ENCODE measurements around the gene EYS. TPM values are rescaled to one million over a fixed set of nuclear protein-coding genes. Genes with fewer than 3 reads are reported as not detected.
"Not testable (repeated sequence)": the region's sequence is repeated elsewhere in the genome, so short reads cannot be mapped to it uniquely, and the experiment has no call there.

Gene EYS
- total RNA-seq, 1 experiment from 2014 or later = 0.98 TPM

- DNase-seq (ENCODE audit: low read depth) = no peak
Measured at GRCh38 chr6:65452333-65452732, 254.7 kb downstream of the EYS start.

DNA sequence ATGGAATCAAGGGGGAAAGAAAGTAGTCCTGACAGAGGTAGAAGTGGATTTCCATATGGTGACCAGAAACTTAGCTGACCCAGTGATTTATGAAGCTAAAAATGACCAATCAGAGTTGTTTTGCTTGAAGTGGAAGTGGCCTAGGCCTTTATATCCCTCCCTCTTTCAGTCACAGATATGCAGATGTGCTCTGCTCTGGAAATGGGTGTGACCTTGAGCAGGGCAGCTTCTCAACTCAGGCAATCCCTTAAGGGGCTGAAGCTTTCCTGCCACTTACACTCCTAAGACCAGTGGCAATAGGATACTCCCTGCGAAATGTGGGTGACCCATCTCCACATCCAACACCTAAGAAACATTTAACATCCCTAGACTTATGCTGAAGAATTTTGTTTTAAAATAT lies 256.6 kb downstream of the EYS start:
- no peak for DNase-seq (ENCODE audit: low read depth)

DNA sequence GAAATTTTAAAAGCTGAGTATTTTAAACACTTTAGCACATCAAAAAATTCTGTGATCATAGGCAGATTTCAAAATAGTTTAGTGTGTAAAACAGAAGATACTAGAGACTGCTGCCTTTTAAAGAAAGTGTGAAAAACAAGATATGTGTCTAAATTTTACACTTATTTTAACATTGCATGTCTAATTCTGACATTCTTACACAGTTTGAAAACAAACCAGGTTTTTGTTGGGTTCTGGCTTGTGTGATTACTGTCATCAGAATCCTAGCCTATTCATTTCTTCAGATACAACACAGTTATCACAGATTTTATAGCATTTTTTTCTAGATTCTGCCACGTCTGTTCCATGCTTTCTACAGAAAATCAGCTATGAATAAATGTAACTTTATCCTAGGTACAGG lies 257.1 kb downstream of the EYS start:
- DNase-seq (ENCODE audit: low read depth) = no peak

- DNase-seq (ENCODE audit: low read depth) = no peak
Measured at GRCh38 chr6:65448866-65449265, 258.2 kb downstream of the EYS start.

GRCh38 chr6:65436281-65436680 lies 270.7 kb downstream of the EYS start:
- DNase-seq (ENCODE audit: low read depth) = no peak

DNA sequence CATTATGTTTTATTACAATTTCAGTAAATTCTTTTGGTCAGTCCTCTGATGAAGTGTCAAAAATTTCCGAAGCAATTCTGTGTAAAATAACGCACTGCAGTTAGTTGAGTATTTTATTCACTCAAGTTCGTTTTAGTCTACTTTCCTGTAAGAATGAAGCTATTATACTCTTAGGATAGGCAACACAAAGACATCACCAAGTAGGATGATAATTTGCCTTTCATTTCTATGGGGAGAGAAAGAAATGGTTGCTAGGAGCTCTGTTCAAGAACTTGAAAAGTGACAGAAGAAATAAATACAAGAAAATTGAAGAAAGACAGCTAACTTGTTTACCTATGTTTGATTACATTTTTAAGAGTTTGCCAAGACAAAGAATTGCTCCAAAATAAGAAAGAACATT lies 290.4 kb downstream of the EYS start:
- DNase-seq (ENCODE audit: low read depth) = no peak

DNA sequence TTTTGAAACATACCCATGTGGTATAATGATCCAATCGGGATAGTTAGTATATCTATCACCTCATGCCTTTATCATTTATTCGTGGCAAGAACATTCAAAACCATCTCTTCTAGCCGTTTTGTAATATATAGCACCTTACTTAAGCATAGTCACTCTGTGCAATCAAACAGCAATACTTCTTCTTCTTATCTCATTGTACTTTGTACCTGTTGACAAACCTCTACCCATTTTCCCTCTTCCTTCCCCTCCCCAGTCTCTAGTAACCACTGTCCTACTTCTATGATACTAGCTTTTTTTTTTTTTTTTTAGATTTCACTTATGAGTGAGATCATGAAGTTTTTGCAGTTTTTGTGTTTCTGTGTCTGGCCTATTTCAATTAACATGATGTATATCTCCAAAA lies 296.7 kb downstream of the EYS start:
- no peak for DNase-seq (ENCODE audit: low read depth)

DNA sequence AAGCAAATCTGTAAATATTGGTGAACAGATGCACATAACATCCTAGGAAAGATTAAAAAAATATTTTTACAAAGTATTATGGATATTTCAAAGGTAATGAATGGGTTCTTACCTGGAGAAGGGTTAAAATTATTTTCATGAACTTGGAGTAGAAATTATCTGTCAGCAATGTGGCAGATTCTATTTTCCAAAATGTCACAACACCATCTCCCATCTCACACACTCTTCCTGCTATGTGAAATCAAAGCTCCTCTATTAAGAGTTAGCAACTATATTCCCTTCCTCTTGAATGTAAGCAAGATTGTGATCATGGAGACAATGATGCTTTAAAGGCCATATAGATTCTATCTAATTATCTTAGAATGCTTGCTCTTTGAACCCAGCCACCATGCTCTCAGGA lies 304.5 kb downstream of the EYS start:
- no peak for DNase-seq (ENCODE audit: low read depth)

DNA sequence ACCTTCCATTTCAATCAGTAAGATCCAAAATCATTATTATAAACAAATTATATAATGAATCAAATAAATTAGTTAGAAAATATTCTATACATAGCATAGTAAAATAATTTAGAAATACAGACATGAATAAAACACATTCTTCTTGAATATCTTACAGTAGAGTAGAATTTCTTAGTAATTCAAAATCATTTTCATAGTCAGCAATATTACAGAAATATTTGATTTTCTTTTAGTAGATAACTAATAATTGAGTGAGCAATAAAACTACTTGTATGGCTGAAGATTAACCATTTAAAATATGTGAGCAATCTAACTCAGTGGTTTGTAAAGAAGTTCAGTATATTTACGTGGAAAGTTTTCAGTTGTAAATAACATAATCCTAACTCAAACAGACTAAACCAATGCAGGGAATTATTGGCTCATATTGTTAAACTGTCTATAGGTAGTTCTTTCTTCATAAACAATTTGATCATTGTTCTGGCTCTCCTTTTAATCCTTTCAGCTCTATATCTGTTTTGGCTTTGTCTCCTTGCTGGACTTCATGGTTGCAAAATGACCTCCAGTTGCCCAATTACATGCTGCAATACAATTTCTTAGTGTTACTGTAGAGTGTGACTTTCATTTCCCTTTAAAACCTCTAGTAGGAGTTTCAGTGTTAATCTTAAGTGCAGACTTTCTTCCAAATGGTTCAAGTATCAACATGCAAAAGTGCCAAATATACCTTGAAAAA lies 307.5 kb downstream of the EYS start:
- DNase-seq (ENCODE audit: low read depth) = no peak

GRCh38 chr6:65398851-65399250 lies 308.2 kb downstream of the EYS start:
- DNase-seq (ENCODE audit: low read depth) = no peak

DNA sequence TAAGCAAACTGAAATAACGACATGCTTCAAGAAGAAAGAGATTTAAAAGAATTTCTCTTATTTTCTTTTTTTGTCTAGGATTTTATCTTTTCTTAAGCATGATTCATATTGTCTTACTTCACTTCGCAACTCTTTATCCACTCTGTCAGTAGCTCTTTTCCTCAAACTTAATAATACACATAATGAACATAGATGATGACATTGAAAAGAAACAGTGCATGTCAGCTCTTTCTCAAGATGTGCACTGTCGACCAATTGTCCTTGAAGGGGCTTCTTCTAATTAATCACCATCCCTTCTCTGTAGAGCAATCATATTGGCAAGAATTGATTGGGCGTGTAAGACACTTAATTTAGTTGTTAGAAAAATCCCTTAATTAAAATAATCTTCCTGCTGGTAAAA lies 356.5 kb downstream of the EYS start:
- no peak for DNase-seq (ENCODE audit: low read depth)

DNA sequence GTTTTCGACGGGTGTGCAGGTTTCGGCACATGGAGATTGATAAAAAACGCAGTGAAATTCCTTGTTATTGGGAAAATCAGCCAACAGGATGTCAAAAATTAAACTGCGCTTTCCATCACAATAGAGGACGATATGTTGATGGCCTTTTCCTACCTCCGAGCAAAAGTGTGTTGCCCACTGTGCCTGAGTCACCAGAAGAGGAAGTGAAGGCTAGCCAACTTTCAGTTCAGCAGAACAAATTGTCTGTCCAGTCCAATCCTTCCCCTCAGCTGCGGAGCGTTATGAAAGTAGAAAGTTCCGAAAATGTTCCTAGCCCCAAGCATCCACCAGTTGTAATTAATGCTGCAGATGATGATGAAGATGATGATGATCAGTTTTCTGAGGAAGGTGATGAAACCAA lies 404.4 kb downstream of the EYS start:
- not testable (repeated sequence) for DNase-seq (ENCODE audit: low read depth)

DNA sequence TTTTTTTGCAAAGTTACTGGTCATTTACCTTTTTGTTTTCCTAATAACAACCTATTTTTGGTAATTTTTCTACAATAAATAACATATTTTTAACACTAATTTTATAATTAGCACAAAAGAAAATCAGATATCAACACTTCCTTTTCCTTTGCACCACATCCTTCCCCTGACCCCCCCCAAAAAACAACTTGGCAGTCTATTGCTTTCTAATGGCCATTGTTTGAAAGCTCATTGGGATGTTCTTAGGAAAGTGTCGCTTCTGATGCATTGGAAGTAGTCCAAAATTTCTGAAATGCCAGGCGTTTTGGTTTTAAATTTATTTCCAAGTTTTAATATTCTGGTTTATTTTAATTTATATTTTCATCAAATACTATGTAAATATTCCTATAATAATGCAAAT lies 407.8 kb downstream of the EYS start:
- DNase-seq (ENCODE audit: low read depth) = no peak

GRCh38 chr6:65295812-65296211 lies 411.2 kb downstream of the EYS start:
- no peak for DNase-seq (ENCODE audit: low read depth)

DNA sequence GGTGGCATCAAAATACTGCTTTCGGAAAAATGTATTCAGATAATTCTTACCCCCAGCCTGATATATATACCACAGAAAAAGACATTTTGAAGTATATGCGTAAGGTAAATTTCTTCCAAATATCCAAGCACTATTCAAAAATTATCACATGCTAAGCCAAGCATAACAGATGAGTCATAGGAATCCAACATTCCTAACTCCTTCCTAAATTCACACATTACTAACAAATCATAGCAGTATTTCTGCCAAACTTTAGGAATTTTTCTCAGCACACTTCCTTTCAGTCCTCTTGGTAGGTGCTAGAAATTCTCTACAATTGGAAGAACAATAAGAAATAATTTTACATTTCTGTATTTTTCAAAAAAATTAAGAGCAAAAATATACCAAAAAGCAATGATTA lies 417.5 kb downstream of the EYS start:
- DNase-seq (ENCODE audit: low read depth) = no peak

- no peak for DNase-seq (ENCODE audit: low read depth)
Measured at GRCh38 chr6:65285275-65285674, 421.8 kb downstream of the EYS start.

DNA sequence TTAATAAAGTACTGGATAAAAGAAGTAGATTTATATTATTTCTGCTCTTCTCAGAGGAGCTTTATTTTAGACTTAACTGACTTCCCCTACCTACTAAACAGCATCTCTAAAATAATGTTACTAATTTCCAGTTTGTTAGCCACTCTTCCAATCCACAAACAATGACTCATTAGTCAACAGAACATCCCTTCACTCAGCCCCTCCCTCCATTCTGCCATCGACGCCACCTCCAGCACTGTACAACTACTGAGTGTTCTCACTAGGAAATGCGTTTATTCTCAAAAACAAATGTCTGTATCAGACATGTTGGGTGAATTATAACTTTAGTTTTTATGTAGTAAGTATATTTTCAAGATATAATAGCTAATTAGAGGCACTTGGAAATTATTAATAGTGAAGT lies 427.0 kb downstream of the EYS start:
- DNase-seq (ENCODE audit: low read depth) = no peak

GRCh38 chr6:65262241-65262640 lies 444.8 kb downstream of the EYS start:
- no peak for DNase-seq (ENCODE audit: low read depth)

GRCh38 chr6:65259982-65260381 lies 447.0 kb downstream of the EYS start:
- DNase-seq (ENCODE audit: low read depth) = no peak

- DNase-seq (ENCODE audit: low read depth) = peak; percentile 0
Measured at GRCh38 chr6:65259059-65259458, 448.0 kb downstream of the EYS start.

- no peak for DNase-seq (ENCODE audit: low read depth)
Measured at GRCh38 chr6:65253041-65253440, 454.0 kb downstream of the EYS start.

- DNase-seq (ENCODE audit: low read depth) = no peak
Measured at GRCh38 chr6:65248101-65248610, 458.9 kb downstream of the EYS start.

DNA sequence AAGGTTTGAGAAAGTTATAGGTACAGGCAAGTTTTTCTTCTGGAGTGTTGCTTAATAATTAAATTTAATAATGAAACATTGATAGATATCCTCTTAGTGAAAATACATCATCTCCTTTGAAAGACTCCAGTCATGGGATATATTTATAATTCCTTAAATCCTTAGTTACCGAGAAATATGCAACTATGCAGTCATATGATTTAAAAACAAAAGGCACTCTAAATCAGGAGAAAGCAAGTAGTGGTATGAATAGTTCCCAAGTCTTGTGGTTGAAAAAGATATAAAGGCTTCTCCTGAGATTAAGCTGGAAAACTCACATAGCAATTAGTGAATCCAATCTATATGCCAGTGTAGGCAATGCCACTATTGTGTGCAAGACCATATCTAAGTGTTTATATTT lies 475.4 kb downstream of the EYS start:
- no peak for DNase-seq (ENCODE audit: low read depth)

DNA sequence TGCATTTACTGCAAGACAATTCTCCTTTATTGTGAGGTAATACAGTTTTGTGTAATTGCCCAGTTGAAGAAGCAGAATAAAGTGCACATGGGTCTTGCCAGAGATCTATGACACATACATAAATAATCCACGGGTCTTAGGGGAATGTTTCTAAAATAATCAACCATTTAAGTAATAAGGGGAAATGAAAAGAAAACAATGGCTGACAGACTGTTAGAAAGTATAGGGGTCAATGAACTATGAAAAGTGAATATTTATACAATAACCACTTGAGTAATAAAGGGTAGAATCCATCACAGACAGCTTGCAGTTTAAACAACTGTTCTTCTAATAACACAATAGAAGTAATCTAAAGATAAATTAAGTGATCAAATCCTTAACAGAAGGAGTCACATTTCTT lies 477.2 kb downstream of the EYS start:
- DNase-seq (ENCODE audit: low read depth) = no peak
